ENCODE data around the gene TOM1. TPM values are rescaled to one million over a fixed set of nuclear protein-coding genes. Genes with fewer than 3 reads are reported as not detected.

The TOM1 gene
- polyA plus RNA-seq, 2 donors: 86.4 to 88.0 TPM

GRCh38 chr22:35341090-35341874 is 41.6 kb downstream of the TOM1 start:
- Histone ChIP-seq H3K36me3 (ENCODE audit: control insufficient read depth in 2 of 2, insufficient read depth in 2 of 2, low read length in 1 of 2) (peaks cover 30 to 77% of the 10 kb centered on the region in 2 donors), H3K4me1 (ENCODE audit: control insufficient read depth in 2 of 2, insufficient read depth in 2 of 2, low read length in 1 of 2) (peaks cover 0 to 5% of the 10 kb centered on the region in 2 donors), H3K9me3 (ENCODE audit: control insufficient read depth in 2 of 2, insufficient read depth in 1 of 2, low read depth in 1 of 2, low read length in 1 of 2) (no peaks in the 10 kb centered on the region), H3K27ac (ENCODE audit: low read depth in 2 of 2, low read length in 1 of 2) (no peak overlapping the region), H3K4me3 (ENCODE audit: low read depth in 1 of 2, low read length in 2 of 2) (no peak overlapping the region), H3K27me3 (ENCODE audit: control insufficient read depth in 1 of 2, insufficient read depth in 2 of 2, low read length in 2 of 2) (no peaks in the 10 kb centered on the region)
- WGBS, 2 donors: 77 to 84% methylated on average over 19 of the region's 19 CpGs

GRCh38 chr22:35342390-35342789 is 42.7 kb downstream of the TOM1 start:
- no peaks in the 10 kb centered on the region for H3K9me3 ChIP-seq (ENCODE audit: control insufficient read depth in 2 of 2, insufficient read depth in 1 of 2, low read depth in 1 of 2, low read length in 1 of 2)
- peaks cover 23 to 76% of the 10 kb centered on the region in 2 donors for H3K36me3 ChIP-seq (ENCODE audit: control insufficient read depth in 2 of 2, insufficient read depth in 2 of 2, low read length in 1 of 2)
- peaks cover 0 to 5% of the 10 kb centered on the region in 2 donors for H3K4me1 ChIP-seq (ENCODE audit: control insufficient read depth in 2 of 2, insufficient read depth in 2 of 2, low read length in 1 of 2)
- WGBS, 2 donors: 90 to 98% methylated on average over 4 of the region's 4 CpGs
- H3K27me3 ChIP-seq (ENCODE audit: control insufficient read depth in 1 of 2, insufficient read depth in 2 of 2, low read length in 2 of 2): no peaks in the 10 kb centered on the region
- H3K27ac ChIP-seq (ENCODE audit: low read depth in 2 of 2, low read length in 1 of 2): no peak overlapping the region
- H3K4me3 ChIP-seq (ENCODE audit: low read depth in 1 of 2, low read length in 2 of 2): no peak overlapping the region

- 96 to 97% methylated on average over 22 to 26 of the region's 26 CpGs for WGBS, 2 donors
- Histone ChIP-seq H3K4me1 (ENCODE audit: control insufficient read depth in 2 of 2, insufficient read depth in 2 of 2, low read length in 1 of 2) (peaks cover 0 to 5% of the 10 kb centered on the region in 2 donors), H3K4me3 (ENCODE audit: low read depth in 1 of 2, low read length in 2 of 2) (no peak overlapping the region), H3K36me3 (ENCODE audit: control insufficient read depth in 2 of 2, insufficient read depth in 2 of 2, low read length in 1 of 2) (peaks cover 23 to 71% of the 10 kb centered on the region in 2 donors), H3K27ac (ENCODE audit: low read depth in 2 of 2, low read length in 1 of 2) (no peak overlapping the region), H3K9me3 (ENCODE audit: control insufficient read depth in 2 of 2, insufficient read depth in 1 of 2, low read depth in 1 of 2, low read length in 1 of 2) (no peaks in the 10 kb centered on the region), H3K27me3 (ENCODE audit: control insufficient read depth in 1 of 2, insufficient read depth in 2 of 2, low read length in 2 of 2) (no peaks in the 10 kb centered on the region)
These were observed 44.2 kb downstream of the TOM1 start for GRCh38 chr22:35343664-35344550.

- no peaks in the 10 kb centered on the region for H3K27me3 ChIP-seq (ENCODE audit: control insufficient read depth in 1 of 2, insufficient read depth in 2 of 2, low read length in 2 of 2)
- 88 to 90% methylated on average over 14 of the region's 14 CpGs for WGBS, 2 donors
- H3K36me3 ChIP-seq (ENCODE audit: control insufficient read depth in 2 of 2, insufficient read depth in 2 of 2, low read length in 1 of 2): peaks cover 23 to 69% of the 10 kb centered on the region in 2 donors
- no peak overlapping the region for H3K4me3 ChIP-seq (ENCODE audit: low read depth in 1 of 2, low read length in 2 of 2)
- no peaks in the 10 kb centered on the region for H3K9me3 ChIP-seq (ENCODE audit: control insufficient read depth in 2 of 2, insufficient read depth in 1 of 2, low read depth in 1 of 2, low read length in 1 of 2)
- H3K4me1 ChIP-seq (ENCODE audit: control insufficient read depth in 2 of 2, insufficient read depth in 2 of 2, low read length in 1 of 2): peaks cover 0 to 9% of the 10 kb centered on the region in 2 donors
- H3K27ac ChIP-seq (ENCODE audit: low read depth in 2 of 2, low read length in 1 of 2): no peak overlapping the region
These were observed 45.4 kb downstream of the TOM1 start for GRCh38 chr22:35344956-35345690.

- no peak overlapping the region for H3K4me3 ChIP-seq (ENCODE audit: low read depth in 1 of 2, low read length in 2 of 2)
- H3K27ac ChIP-seq (ENCODE audit: low read depth in 2 of 2, low read length in 1 of 2): no peak overlapping the region
- H3K4me1 ChIP-seq (ENCODE audit: control insufficient read depth in 2 of 2, insufficient read depth in 2 of 2, low read length in 1 of 2): peaks cover 0 to 8% of the 10 kb centered on the region in 2 donors
- peaks cover 18 to 63% of the 10 kb centered on the region in 2 donors for H3K36me3 ChIP-seq (ENCODE audit: control insufficient read depth in 2 of 2, insufficient read depth in 2 of 2, low read length in 1 of 2)
- 94 to 95% methylated on average over 11 of the region's 11 CpGs for WGBS, 2 donors
- no peaks in the 10 kb centered on the region for H3K9me3 ChIP-seq (ENCODE audit: control insufficient read depth in 2 of 2, insufficient read depth in 1 of 2, low read depth in 1 of 2, low read length in 1 of 2)
- H3K27me3 ChIP-seq (ENCODE audit: control insufficient read depth in 1 of 2, insufficient read depth in 2 of 2, low read length in 2 of 2): no peaks in the 10 kb centered on the region
These were observed 46.3 kb downstream of the TOM1 start for GRCh38 chr22:35345808-35346505.

GRCh38 chr22:35346596-35347220 is 47.0 kb downstream of the TOM1 start:
- Histone ChIP-seq H3K4me3 (ENCODE audit: low read depth in 1 of 2, low read length in 2 of 2) (no peak overlapping the region), H3K27me3 (ENCODE audit: control insufficient read depth in 1 of 2, insufficient read depth in 2 of 2, low read length in 2 of 2) (no peaks in the 10 kb centered on the region), H3K4me1 (ENCODE audit: control insufficient read depth in 2 of 2, insufficient read depth in 2 of 2, low read length in 1 of 2) (peaks cover 0 to 9% of the 10 kb centered on the region in 2 donors), H3K36me3 (ENCODE audit: control insufficient read depth in 2 of 2, insufficient read depth in 2 of 2, low read length in 1 of 2) (peaks cover 12 to 57% of the 10 kb centered on the region in 2 donors), H3K9me3 (ENCODE audit: control insufficient read depth in 2 of 2, insufficient read depth in 1 of 2, low read depth in 1 of 2, low read length in 1 of 2) (no peaks in the 10 kb centered on the region), H3K27ac (ENCODE audit: low read depth in 2 of 2, low read length in 1 of 2) (no peak overlapping the region)
- 88 to 89% methylated on average over 19 of the region's 19 CpGs for WGBS, 2 donors

GRCh38 chr22:35347462-35347861 is 47.8 kb downstream of the TOM1 start:
- no peaks in the 10 kb centered on the region for H3K27me3 ChIP-seq (ENCODE audit: control insufficient read depth in 1 of 2, insufficient read depth in 2 of 2, low read length in 2 of 2)
- H3K27ac ChIP-seq (ENCODE audit: low read depth in 2 of 2, low read length in 1 of 2): no peak overlapping the region
- H3K36me3 ChIP-seq (ENCODE audit: control insufficient read depth in 2 of 2, insufficient read depth in 2 of 2, low read length in 1 of 2): peaks cover 12 to 52% of the 10 kb centered on the region in 2 donors
- H3K4me3 ChIP-seq (ENCODE audit: low read depth in 1 of 2, low read length in 2 of 2): no peak overlapping the region
- no peaks in the 10 kb centered on the region for H3K9me3 ChIP-seq (ENCODE audit: control insufficient read depth in 2 of 2, insufficient read depth in 1 of 2, low read depth in 1 of 2, low read length in 1 of 2)
- H3K4me1 ChIP-seq (ENCODE audit: control insufficient read depth in 2 of 2, insufficient read depth in 2 of 2, low read length in 1 of 2): peaks cover 0 to 9% of the 10 kb centered on the region in 2 donors
- 91 to 93% methylated on average over 10 of the region's 10 CpGs for WGBS, 2 donors

- WGBS, 2 donors: 91% methylated on average over 18 of the region's 18 CpGs
- no peaks in the 10 kb centered on the region for H3K27me3 ChIP-seq (ENCODE audit: control insufficient read depth in 1 of 2, insufficient read depth in 2 of 2, low read length in 2 of 2)
- peaks cover 5 to 9% of the 10 kb centered on the region in 2 donors for H3K4me1 ChIP-seq (ENCODE audit: control insufficient read depth in 2 of 2, insufficient read depth in 2 of 2, low read length in 1 of 2)
- no peak overlapping the region for H3K27ac ChIP-seq (ENCODE audit: low read depth in 2 of 2, low read length in 1 of 2)
- no peaks in the 10 kb centered on the region for H3K9me3 ChIP-seq (ENCODE audit: control insufficient read depth in 2 of 2, insufficient read depth in 1 of 2, low read depth in 1 of 2, low read length in 1 of 2)
- peaks cover 12 to 46% of the 10 kb centered on the region in 2 donors for H3K36me3 ChIP-seq (ENCODE audit: control insufficient read depth in 2 of 2, insufficient read depth in 2 of 2, low read length in 1 of 2)
- H3K4me3 ChIP-seq (ENCODE audit: low read depth in 1 of 2, low read length in 2 of 2): no peak overlapping the region
These were observed 48.4 kb downstream of the TOM1 start for GRCh38 chr22:35348026-35348590.
